Upper lobe of left lung (tissue), 6 donors: ENCODE results near the gene ZNF385B. TPM values are rescaled to one million over a fixed set of nuclear protein-coding genes. Genes with fewer than 3 reads are reported as not detected.

Experiments used
- ATAC-seq, 2 donors: fragments of 200-7000 bp; cut with Tn5 transposase; one replicate each; pipeline ENCODE4 v1.9.1; 2022; ENCODE audit warnings: mild to moderate bottlenecking in 2 of 2, moderate library complexity in 2 of 2; ENCODE audit not compliant: low FRiP score in 2 of 2
- DNase-seq, 2 donors: peaks; one replicate each; pipeline ENCODE4 v3.0.0-alpha.2; 2019 to 2020
- H3K27ac ChIP-seq, 4 donors: fragments of 200-600 bp; sonication (generic); one replicate each; pipeline ENCODE4 v1.5.1; 2016 to 2019
- H3K27me3 ChIP-seq, 4 donors: fragments of 200-600 bp; sonication (generic); one replicate each; pipeline ENCODE4 v1.5.1; 2017 to 2019
- H3K36me3 ChIP-seq, 4 donors: fragments of 200-600 bp; sonication (generic); one replicate each; pipeline ENCODE4 v1.5.1; 2016 to 2019
- H3K4me1 ChIP-seq, 4 donors: fragments of 200-600 bp; sonication (generic); one replicate each; pipeline ENCODE4 v1.5.1; 2018 to 2019
- H3K4me3 ChIP-seq, 4 donors: fragments of 200-600 bp; sonication (generic); one replicate each; pipeline ENCODE4 v1.5.1; 2017 to 2019; ENCODE audit warnings: mild to moderate bottlenecking in 2 of 4, moderate library complexity in 1 of 4
- H3K9me3 ChIP-seq, 4 donors: fragments of 200-600 bp; sonication (generic); one replicate each; pipeline ENCODE4 v1.5.1; 2018 to 2019
- EP300 ChIP-seq, 4 donors: sonication (generic); formaldehyde crosslinking; IDR thresholded peaks; one replicate each; pipeline ENCODE4 v1.5.1; 2017; ENCODE audit warnings: antibody characterized with exemption in 4 of 4, control low read depth in 2 of 4
- POLR2A ChIP-seq, 4 donors: fragments of 450-650 bp; IDR thresholded peaks; one replicate each; pipeline ENCODE4 v1.5.1; 2016 to 2017; ENCODE audit warnings: antibody characterized with exemption in 4 of 4, mild to moderate bottlenecking in 2 of 4
- POLR2AphosphoS5 ChIP-seq, 2 donors: sonication (generic); formaldehyde crosslinking; IDR thresholded peaks; one replicate each; pipeline ENCODE4 v1.5.1; 2017; ENCODE audit warnings: antibody characterized with exemption in 2 of 2
- WGBS, 2 donors: methylation state at CpG; one replicate each; pipeline ENCODE4 v1.1.5; 2017 to 2018; 5-methylcytosine and 5-hydroxymethylcytosine counted together
- total RNA-seq, 6 donors: library from RNA; depleted of rRNA in 4 of 6; stranded (reverse); fragments of >200 nt in 4 of 6; gene quantifications; one replicate each; pipeline versions ENCODE4 v1.1.0 to v1.2.1, GENCODE V29; 2016 to 2021
- TF ChIP-seq, protein P1 (sequence below), 6 experiments: fragments of 450-650 bp in 4 of 6; fragments of 200-600 bp in 2 of 6; sonication (generic) in 2 of 6; IDR thresholded peaks; one replicate each; pipeline ENCODE4 v1.5.1; 2016 to 2019; ENCODE audit warnings: antibody characterized with exemption in 6 of 6
- donor health status: DM: no; HTN: no; CAD: no; lungs with moderate emphysema.
- donor health status: DM: no; HTN: yes; CAD: no; lungs with severe emphysema.

ZNF385B gene
- total RNA-seq, 6 donors from 2014 or later: 22.1 to 93.5 (median 40.2) TPM

DNA sequence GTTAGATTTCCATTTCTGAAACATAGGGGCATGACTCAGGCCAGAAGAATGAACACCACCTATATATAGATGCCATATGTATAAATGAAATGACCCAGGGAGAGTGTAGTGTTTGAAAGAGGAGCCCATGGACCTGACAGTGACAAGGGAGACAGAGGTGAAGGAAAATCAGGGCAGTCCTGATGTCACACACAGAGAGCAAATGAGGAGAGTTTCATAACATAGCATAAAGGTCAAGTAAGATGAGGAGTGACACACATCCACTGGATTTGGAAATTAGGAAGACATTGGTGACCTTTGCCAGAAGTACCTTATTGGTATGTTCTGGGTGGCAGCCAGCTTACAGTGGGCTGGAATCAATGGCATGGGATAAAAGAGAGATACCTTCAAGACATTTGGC is 276.7 kb downstream of the ZNF385B start:
- DNase-seq (no peak), ATAC-seq (no peak)
- TF ChIP-seq EP300 (IDR thresholded peaks at IDR 0.05) (no peak), POLR2AphosphoS5 (IDR thresholded peaks at IDR 0.05) (no peak), POLR2A (IDR thresholded peaks at IDR 0.05) (no peak)
- TF ChIP-seq, protein P1, sequence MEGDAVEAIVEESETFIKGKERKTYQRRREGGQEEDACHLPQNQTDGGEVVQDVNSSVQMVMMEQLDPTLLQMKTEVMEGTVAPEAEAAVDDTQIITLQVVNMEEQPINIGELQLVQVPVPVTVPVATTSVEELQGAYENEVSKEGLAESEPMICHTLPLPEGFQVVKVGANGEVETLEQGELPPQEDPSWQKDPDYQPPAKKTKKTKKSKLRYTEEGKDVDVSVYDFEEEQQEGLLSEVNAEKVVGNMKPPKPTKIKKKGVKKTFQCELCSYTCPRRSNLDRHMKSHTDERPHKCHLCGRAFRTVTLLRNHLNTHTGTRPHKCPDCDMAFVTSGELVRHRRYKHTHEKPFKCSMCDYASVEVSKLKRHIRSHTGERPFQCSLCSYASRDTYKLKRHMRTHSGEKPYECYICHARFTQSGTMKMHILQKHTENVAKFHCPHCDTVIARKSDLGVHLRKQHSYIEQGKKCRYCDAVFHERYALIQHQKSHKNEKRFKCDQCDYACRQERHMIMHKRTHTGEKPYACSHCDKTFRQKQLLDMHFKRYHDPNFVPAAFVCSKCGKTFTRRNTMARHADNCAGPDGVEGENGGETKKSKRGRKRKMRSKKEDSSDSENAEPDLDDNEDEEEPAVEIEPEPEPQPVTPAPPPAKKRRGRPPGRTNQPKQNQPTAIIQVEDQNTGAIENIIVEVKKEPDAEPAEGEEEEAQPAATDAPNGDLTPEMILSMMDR (IDR thresholded peaks at IDR 0.05): no peak

GRCh38 chr2:179581605-179582004 is 279.8 kb downstream of the ZNF385B start:
- Histone ChIP-seq H3K27ac (no peak overlapping the region), H3K4me3 (no peak overlapping the region), H3K9me3 (no peaks in the 10 kb centered on the region), H3K27me3 (no peaks in the 10 kb centered on the region), H3K36me3 (no peaks in the 10 kb centered on the region), H3K4me1 (peaks cover 0 to 19% (median 0%) of the 10 kb centered on the region in 4 donors)
- ATAC-seq (no peak), DNase-seq (no peak)
- WGBS, 2 donors: 73 to 81% methylated on average over 1 of the region's 1 CpG
- TF ChIP-seq EP300 (IDR thresholded peaks at IDR 0.05): no peak
- TF ChIP-seq, protein P1 (IDR thresholded peaks at IDR 0.05): no peak

More for the DNA sequence above, 276.7 kb downstream of the ZNF385B start:
- Histone ChIP-seq H3K27me3 (no peaks in the 10 kb centered on the region), H3K4me3 (no peak overlapping the region), H3K9me3 (no peaks in the 10 kb centered on the region), H3K4me1 (peaks cover 0 to 10% (median 0%) of the 10 kb centered on the region in 4 donors), H3K36me3 (no peaks in the 10 kb centered on the region), H3K27ac (no peak overlapping the region)

DNA sequence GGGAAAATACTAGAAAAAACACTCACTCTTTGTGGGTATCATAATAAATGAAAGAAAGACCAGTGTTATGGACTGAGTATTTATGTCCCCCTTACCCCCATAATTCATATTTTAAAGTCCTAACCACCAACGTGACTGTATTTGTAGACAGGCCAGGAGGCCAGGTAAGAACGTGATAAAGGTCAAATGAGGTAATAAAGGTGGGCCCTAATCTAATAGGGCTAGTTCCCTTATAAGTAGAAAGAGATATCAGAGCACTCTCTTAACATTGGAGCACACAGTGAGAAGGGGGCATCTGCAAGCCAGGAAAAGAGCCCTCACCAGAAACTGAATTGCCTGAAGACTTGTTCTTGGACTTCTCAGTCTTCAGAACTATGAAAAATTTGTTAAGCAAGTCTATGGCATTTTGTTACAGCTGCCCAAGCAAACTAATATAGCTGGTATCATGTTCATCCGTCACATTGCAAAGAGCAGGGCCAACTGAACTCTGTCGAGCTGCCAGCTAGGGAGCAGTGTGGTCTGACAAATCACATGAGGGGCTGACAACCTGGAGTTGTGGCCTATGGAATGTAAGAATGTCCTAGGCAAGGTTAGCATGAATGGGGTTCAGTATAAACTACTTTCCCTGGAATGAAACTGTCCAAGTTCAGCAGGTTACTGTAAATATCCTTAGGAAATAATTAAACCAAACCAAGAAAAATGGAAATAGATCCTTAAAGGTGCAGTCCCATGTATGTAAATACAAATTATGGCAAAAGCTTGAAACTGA is 280.9 kb downstream of the ZNF385B start:
- no peaks in the 10 kb centered on the region for H3K36me3 ChIP-seq
- ATAC-seq (no peak), DNase-seq (no peak)
- TF ChIP-seq EP300 (IDR thresholded peaks at IDR 0.05) (no peak), POLR2AphosphoS5 (IDR thresholded peaks at IDR 0.05) (no peak), POLR2A (IDR thresholded peaks at IDR 0.05) (no peak)
- peaks cover 0 to 19% (median 0%) of the 10 kb centered on the region in 4 donors for H3K4me1 ChIP-seq
- 43 to 46% methylated on average over 4 of the region's 4 CpGs for WGBS, 2 donors
- H3K27me3 ChIP-seq: no peaks in the 10 kb centered on the region
- H3K4me3 ChIP-seq: no peak overlapping the region
- H3K9me3 ChIP-seq: no peaks in the 10 kb centered on the region
- H3K27ac ChIP-seq: peak overlapping the region in 3 of 4 donors; percentile 4 to 57 (median 50)

GRCh38 chr2:179579800-179580199 is 281.6 kb downstream of the ZNF385B start:
- peak overlapping the region in 2 of 4 donors; percentile 50 to 57 for H3K27ac ChIP-seq
- TF ChIP-seq POLR2A (IDR thresholded peaks at IDR 0.05): no peak
- TF ChIP-seq EP300 (IDR thresholded peaks at IDR 0.05): no peak
- DNase-seq (no peak), ATAC-seq (no peak)
- peaks cover 0 to 19% (median 0%) of the 10 kb centered on the region in 4 donors for H3K4me1 ChIP-seq
- no peaks in the 10 kb centered on the region for H3K36me3 ChIP-seq
- no peak overlapping the region for H3K4me3 ChIP-seq
- H3K27me3 ChIP-seq: no peaks in the 10 kb centered on the region
- H3K9me3 ChIP-seq: no peaks in the 10 kb centered on the region

DNA sequence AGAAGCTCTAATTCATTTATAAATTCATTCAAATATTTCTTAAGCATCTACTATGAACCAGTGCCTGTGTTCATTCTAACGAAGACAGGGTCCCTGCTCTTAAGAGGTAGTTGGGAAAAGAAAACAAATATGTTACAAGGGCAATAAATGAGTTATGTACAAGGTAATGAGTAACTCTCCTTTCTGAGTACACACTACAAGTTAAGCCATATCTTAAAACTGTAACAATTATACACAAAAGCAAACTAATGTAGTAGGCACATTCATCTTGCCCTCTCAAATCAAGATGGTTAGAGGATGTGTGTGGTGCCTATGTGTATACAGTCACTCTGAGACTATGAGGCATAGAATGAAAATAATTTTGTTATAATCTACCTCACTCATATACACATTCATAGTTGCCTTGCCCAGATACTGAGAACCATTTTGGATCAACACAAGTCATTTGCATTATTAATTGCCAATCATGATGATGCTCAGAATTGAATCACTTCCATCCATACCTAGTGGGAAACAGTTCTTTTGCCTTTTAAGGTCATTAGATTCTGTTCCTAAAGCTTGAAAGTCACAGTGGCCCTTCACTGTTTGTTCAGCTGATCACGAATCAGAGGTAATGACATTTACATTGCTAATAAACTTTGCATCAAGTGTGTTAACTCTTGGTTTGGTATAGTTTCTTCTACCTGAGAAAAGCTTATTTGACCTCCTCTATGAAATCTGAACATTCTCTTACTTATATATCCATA is 283.1 kb downstream of the ZNF385B start:
- Histone ChIP-seq H3K4me3 (no peak overlapping the region), H3K27ac (no peak overlapping the region), H3K36me3 (no peaks in the 10 kb centered on the region), H3K27me3 (no peaks in the 10 kb centered on the region), H3K9me3 (no peaks in the 10 kb centered on the region), H3K4me1 (peaks cover 0 to 27% (median 0%) of the 10 kb centered on the region in 4 donors)
- DNase-seq (no peak), ATAC-seq (no peak)
- WGBS, 2 donors: 59 to 65% methylated on average over 2 of the region's 2 CpGs
- TF ChIP-seq, protein P1 (IDR thresholded peaks at IDR 0.05): no peak
- no peak for TF ChIP-seq POLR2AphosphoS5 (IDR thresholded peaks at IDR 0.05)
- TF ChIP-seq POLR2A (IDR thresholded peaks at IDR 0.05): no peak
- TF ChIP-seq EP300 (IDR thresholded peaks at IDR 0.05): no peak
